Measurements from ENCODE around the gene MYRFL.

DNA sequence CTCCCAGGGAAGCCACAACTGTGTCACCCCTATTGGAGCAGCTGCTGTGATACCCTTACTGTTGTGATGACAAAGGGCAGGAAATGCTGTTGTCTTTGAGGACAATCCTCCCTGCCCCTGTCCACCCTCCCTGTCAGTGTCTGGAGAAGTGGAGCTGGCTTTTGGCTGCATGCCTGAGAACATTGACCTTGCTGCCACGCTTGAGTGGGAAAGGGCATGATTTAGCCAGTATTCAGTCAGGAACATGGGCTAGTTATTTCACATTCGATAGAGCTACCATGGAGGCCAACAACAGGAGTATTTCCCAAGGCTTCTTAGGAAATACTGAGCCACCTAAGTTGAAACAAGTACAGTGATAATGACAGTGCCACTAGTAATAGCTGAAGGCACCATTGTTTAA lies 59.4 kb downstream of the MYRFL start:
- TF ChIP-seq GATA3 (IDR thresholded peaks at IDR 0.05; ENCODE audit: low read depth, low read length) = no peak
- TF ChIP-seq GATA2 (IDR thresholded peaks at IDR 0.05; ENCODE audit: low read depth, low read length) = no peak

Measured in SH-SY5Y (cell line).